Activated CD4-positive, alpha-beta T cell treated with anti-CD3 and anti-CD28 coated beads for 36 hours (primary cell): ENCODE data around the gene INTS6. TPM values are rescaled to one million over a fixed set of nuclear protein-coding genes. Genes with fewer than 3 reads are reported as not detected.

Experiments used
- ATAC-seq: fragments of 200-7000 bp; cut with Tn5 transposase; one replicate; pipeline ENCODE4 v1.10.0; 2021; ENCODE audit warnings: mild to moderate bottlenecking, moderate library complexity
- CTCF ChIA-PET: fragments of 350-600 bp; sonication (Branson Sonifier 250); formaldehyde crosslinking; loops from one replicate; lab custom pipeline; 2021; ENCODE audit warnings: antibody characterized with exemption; lab: Charles Lee
- POLR2A ChIA-PET: fragments of 350-600 bp; sonication (Branson Sonifier 250); formaldehyde crosslinking; loops from one replicate; lab custom pipeline; 2021; ENCODE audit warnings: antibody characterized with exemption, inconsistent platforms; lab: Charles Lee
- DNase-seq: peaks from one replicate; pipeline ENCODE4 v3.0.0-alpha.2; 2020
- H3K27ac Mint-ChIP-seq: one replicate; pipeline ENCODE4 v1.8.0; 2021; ENCODE audit warnings: mixed read lengths
- H3K27me3 Mint-ChIP-seq: one replicate; pipeline ENCODE4 v1.8.0; 2021; ENCODE audit warnings: mixed read lengths
- H3K36me3 Mint-ChIP-seq: one replicate; pipeline ENCODE4 v1.8.0; 2021; ENCODE audit warnings: low read depth, mixed read lengths
- H3K4me1 Mint-ChIP-seq: one replicate; pipeline ENCODE4 v1.8.0; 2021; ENCODE audit warnings: mixed read lengths
- H3K4me3 Mint-ChIP-seq: one replicate; pipeline ENCODE4 v1.8.0; 2021; ENCODE audit warnings: mild to moderate bottlenecking, moderate library complexity, mixed read lengths
- H3K9me3 Mint-ChIP-seq: one replicate; pipeline ENCODE4 v1.8.0; 2021; ENCODE audit warnings: low read depth, mixed read lengths
- intact Hi-C, 2 experiments: fragments of 100-400 bp; cut with DNase I in 1 of 2; cut with micrococcal nuclease in 1 of 2; formaldehyde crosslinking; loops; one replicate each; pipeline versions ENCODE4 v1.14.2 to v1.15.1; 2022 to 2024; cut with DNase I, micrococcal nuclease
- total RNA-seq, 2 experiments: library from RNA; stranded (reverse); gene quantifications; one replicate each; pipeline ENCODE4 v1.2.3, GENCODE V29; 2021

The INTS6 gene
- total RNA-seq, 2 experiments from 2014 or later, result 47.9 to 50.3 TPM

DNA sequence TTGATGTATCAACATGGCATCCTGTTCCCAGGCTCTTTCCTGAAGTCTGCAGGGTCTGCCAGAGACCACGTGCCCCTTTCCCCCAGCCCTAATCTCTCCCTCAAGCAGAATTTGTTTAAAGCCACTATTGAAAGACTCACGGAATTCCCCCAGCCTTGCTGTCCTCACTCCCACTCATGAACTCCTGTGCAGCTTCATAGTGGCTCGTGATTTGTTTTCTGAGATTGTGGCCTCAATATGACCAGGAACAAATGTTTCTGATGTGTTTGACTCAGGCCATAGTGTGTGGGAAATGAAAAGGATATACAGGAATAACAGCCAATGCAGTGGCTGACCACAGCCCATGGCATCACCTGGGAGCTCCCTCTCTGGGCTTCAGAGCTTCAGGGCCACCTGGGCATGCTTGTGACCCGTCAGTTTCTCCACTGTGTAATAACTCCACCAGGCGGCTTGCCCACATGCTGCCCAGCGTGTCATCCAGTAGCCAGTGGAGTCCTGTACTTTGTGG lies 121.4 kb downstream of the INTS6 start:
- H3K4me3 Mint-ChIP-seq, result no peak overlapping the region
- H3K27ac Mint-ChIP-seq, result no peak overlapping the region
- H3K4me1 Mint-ChIP-seq, result peaks cover 26% of the 10 kb centered on the region
- POLR2A ChIA-PET, result no interaction called here
- intact Hi-C loops, result no loop called here
- DNase-seq (peak; percentile 14), ATAC-seq (peak; percentile 49)
- H3K36me3 Mint-ChIP-seq, result no peaks in the 10 kb centered on the region
- peaks cover 5% of the 10 kb centered on the region for H3K27me3 Mint-ChIP-seq
- CTCF ChIA-PET, result interaction anchor here (0.6 kb wide), 1 partner anchor 193 kb away, joined by 5 read pairs; no protein-coding TSS in a partner anchor
- H3K9me3 Mint-ChIP-seq, result no peaks in the 10 kb centered on the region

DNA sequence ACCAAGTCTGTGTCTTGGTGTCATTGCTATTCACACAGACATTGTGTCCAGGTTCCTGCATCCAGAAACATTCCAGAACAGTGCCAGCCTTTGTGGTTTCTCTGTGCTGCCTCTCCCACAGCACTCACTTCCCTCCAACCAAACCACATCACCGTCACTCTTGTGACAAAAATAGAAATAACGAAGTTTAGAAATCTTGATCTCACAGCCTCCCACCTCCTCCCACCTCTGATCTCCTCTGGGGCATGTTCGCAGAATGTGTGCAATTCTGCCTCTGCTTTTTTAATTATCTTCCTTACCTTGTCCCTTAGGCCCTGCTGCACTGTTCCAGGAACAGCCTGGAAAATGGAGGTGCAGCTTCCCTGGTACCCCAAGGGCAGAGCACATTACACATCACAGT lies 122.0 kb downstream of the INTS6 start:
- H3K4me1 Mint-ChIP-seq, result peaks cover 26% of the 10 kb centered on the region
- H3K36me3 Mint-ChIP-seq, result no peaks in the 10 kb centered on the region
- peaks cover 5% of the 10 kb centered on the region for H3K27me3 Mint-ChIP-seq
- DNase-seq (peak; percentile 23), ATAC-seq (peak; percentile 47)
- H3K4me3 Mint-ChIP-seq, result no peak overlapping the region
- ChIA-PET CTCF (interaction anchor here (0.6 kb wide), 1 partner anchor 193 kb away, joined by 5 read pairs; no protein-coding TSS in a partner anchor), POLR2A (no interaction called here)
- intact Hi-C loops, result no loop called here
- no peaks in the 10 kb centered on the region for H3K9me3 Mint-ChIP-seq
- peak overlapping the region; percentile 49 for H3K27ac Mint-ChIP-seq

DNA sequence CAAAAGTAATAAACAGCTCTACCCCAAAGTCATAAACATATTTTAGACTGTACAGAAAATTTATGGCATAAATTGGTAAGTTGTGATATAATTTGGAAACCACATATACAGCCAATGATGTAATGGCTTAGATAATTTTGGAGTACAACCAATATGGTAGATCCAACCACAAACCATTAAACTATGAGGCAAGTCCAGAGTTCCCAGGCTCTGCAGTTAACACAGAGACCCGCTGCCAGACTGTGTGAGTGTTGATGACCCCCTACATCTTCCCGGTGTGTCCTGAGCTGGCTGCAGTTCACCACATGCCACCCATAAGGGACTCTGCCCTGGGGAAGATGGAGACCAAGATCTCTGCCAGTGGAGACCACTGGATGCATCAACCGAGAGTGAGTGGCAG lies 123.2 kb downstream of the INTS6 start:
- peaks cover 26% of the 10 kb centered on the region for H3K4me1 Mint-ChIP-seq
- no peaks in the 10 kb centered on the region for H3K36me3 Mint-ChIP-seq
- ChIA-PET POLR2A (no interaction called here), CTCF (interaction anchor here (0.9 to 1.2 kb wide), 2 partner anchors 14 to 198 kb away, joined by 3 to 5 read pairs; no protein-coding TSS in a partner anchor)
- no peak overlapping the region for H3K4me3 Mint-ChIP-seq
- H3K9me3 Mint-ChIP-seq, result no peaks in the 10 kb centered on the region
- intact Hi-C loops, result no loop called here
- no peak for ATAC-seq
- no peak for DNase-seq
- H3K27me3 Mint-ChIP-seq, result no peaks in the 10 kb centered on the region
- no peak overlapping the region for H3K27ac Mint-ChIP-seq

DNA sequence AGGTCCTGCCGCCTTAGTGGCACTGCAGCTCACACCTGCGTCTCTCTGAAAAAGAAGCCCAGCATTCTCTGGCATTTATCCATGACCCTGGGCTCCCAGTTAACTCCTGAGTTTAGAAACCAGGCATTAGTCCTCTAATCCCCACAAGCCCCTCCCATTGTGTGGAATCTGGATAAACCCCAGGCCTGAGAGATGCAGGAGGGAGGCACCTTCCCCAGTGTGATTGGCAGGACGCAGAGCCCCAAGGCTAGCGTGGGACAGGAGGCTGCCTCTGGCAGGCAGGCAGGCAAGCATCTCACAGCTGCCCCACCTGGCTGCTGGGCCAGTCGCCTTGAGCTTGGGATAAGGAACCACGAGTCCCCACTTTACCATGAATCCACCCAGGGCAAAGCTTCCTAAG lies 124.3 kb downstream of the INTS6 start:
- CTCF ChIA-PET, result interaction anchor here (0.9 to 1.2 kb wide), 2 partner anchors 13 to 197 kb away, joined by 3 to 5 read pairs; no protein-coding TSS in a partner anchor
- intact Hi-C loops, result no loop called here
- Mint-ChIP-seq H3K27me3 (no peaks in the 10 kb centered on the region), H3K27ac (no peak overlapping the region), H3K4me1 (peaks cover 26% of the 10 kb centered on the region), H3K4me3 (no peak overlapping the region), H3K9me3 (no peaks in the 10 kb centered on the region), H3K36me3 (no peaks in the 10 kb centered on the region)
- POLR2A ChIA-PET, result no interaction called here
- DNase-seq, result no peak
- ATAC-seq, result no peak

GRCh38 chr13:51327961-51328360 lies 124.9 kb downstream of the INTS6 start:
- Mint-ChIP-seq H3K27me3 (no peaks in the 10 kb centered on the region), H3K4me3 (no peak overlapping the region), H3K4me1 (peaks cover 24% of the 10 kb centered on the region), H3K36me3 (no peaks in the 10 kb centered on the region), H3K27ac (no peak overlapping the region), H3K9me3 (no peaks in the 10 kb centered on the region)
- CTCF ChIA-PET, result interaction anchor here (0.6 kb wide), 1 partner anchor 914 kb away, joined by 3 read pairs; no protein-coding TSS in a partner anchor
- DNase-seq (no peak), ATAC-seq (no peak)
- POLR2A ChIA-PET, result interaction anchor here (0.8 kb wide), 1 partner anchor 140 kb away, joined by 3 read pairs; no protein-coding TSS in a partner anchor
- intact Hi-C loops, result no loop called here

- H3K4me1 Mint-ChIP-seq, result peaks cover 13% of the 10 kb centered on the region
- no peak for ATAC-seq
- intact Hi-C loops, result no loop called here
- DNase-seq, result no peak
- ChIA-PET CTCF (no interaction called here), POLR2A (no interaction called here)
- no peaks in the 10 kb centered on the region for H3K9me3 Mint-ChIP-seq
- H3K36me3 Mint-ChIP-seq, result no peaks in the 10 kb centered on the region
- no peaks in the 10 kb centered on the region for H3K27me3 Mint-ChIP-seq
- H3K27ac Mint-ChIP-seq, result no peak overlapping the region
- no peak overlapping the region for H3K4me3 Mint-ChIP-seq
Measured at GRCh38 chr13:51326777-51327176, 126.1 kb downstream of the INTS6 start.

- no peak overlapping the region for H3K27ac Mint-ChIP-seq
- H3K27me3 Mint-ChIP-seq, result no peaks in the 10 kb centered on the region
- no peak for DNase-seq
- ChIA-PET POLR2A (no interaction called here), CTCF (no interaction called here)
- no peaks in the 10 kb centered on the region for H3K36me3 Mint-ChIP-seq
- ATAC-seq, result no peak
- peaks cover 4% of the 10 kb centered on the region for H3K4me1 Mint-ChIP-seq
- intact Hi-C loops, result no loop called here
- no peak overlapping the region for H3K4me3 Mint-ChIP-seq
- H3K9me3 Mint-ChIP-seq, result no peaks in the 10 kb centered on the region
Measured at GRCh38 chr13:51325837-51326236, 127.0 kb downstream of the INTS6 start.

GRCh38 chr13:51324714-51325420 lies 128.0 kb downstream of the INTS6 start:
- ChIA-PET POLR2A (no interaction called here), CTCF (interaction anchor here (0.7 kb wide), 1 partner anchor 55 kb away, joined by 4 read pairs; no protein-coding TSS in a partner anchor)
- intact Hi-C loops, result no loop called here
- Mint-ChIP-seq H3K36me3 (no peaks in the 10 kb centered on the region), H3K27me3 (no peaks in the 10 kb centered on the region), H3K4me1 (no peaks in the 10 kb centered on the region), H3K4me3 (no peak overlapping the region), H3K27ac (no peak overlapping the region), H3K9me3 (no peaks in the 10 kb centered on the region)
- ATAC-seq (no peak), DNase-seq (no peak)

DNA sequence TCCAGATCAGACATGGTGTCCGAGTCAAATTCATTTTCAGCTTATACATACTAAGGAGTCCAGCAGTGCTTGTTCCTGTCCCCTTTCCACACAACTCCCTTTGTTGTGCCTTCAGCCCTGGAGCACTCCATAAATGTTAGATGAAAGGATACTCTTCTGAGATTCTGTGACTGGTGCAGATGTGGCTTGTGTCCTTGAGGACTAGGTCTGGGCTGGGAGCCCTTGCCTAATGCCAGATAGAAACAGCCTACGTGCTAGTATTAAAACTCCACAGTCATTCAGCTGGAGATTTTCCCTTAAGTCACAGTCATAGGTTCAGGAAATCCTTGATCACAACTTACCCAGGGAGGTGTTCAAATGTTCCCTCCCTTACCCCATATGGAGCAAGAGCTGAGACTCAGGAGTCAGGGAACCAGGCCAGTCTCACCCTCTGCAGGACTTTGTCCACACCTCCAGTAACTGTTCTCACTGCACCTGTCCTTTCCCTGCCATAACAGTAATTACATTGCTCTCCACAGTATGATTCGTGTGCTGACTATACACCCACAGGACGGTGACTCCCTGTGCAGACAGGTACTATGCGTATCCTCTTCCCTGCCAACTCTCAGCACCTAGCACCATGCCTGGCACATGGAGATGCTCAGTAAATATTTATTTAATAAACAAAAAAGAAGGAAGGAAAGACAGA lies 128.9 kb downstream of the INTS6 start:
- ChIA-PET POLR2A (no interaction called here), CTCF (interaction anchor here (0.6 kb wide), 1 partner anchor 163 kb away, joined by 4 read pairs; no protein-coding TSS in a partner anchor)
- ATAC-seq (no peak), DNase-seq (no peak)
- intact Hi-C loops, result no loop called here
- H3K9me3 Mint-ChIP-seq, result no peaks in the 10 kb centered on the region
- H3K36me3 Mint-ChIP-seq, result no peaks in the 10 kb centered on the region
- no peak overlapping the region for H3K27ac Mint-ChIP-seq
- H3K27me3 Mint-ChIP-seq, result no peaks in the 10 kb centered on the region
- no peak overlapping the region for H3K4me3 Mint-ChIP-seq
- H3K4me1 Mint-ChIP-seq, result no peaks in the 10 kb centered on the region

DNA sequence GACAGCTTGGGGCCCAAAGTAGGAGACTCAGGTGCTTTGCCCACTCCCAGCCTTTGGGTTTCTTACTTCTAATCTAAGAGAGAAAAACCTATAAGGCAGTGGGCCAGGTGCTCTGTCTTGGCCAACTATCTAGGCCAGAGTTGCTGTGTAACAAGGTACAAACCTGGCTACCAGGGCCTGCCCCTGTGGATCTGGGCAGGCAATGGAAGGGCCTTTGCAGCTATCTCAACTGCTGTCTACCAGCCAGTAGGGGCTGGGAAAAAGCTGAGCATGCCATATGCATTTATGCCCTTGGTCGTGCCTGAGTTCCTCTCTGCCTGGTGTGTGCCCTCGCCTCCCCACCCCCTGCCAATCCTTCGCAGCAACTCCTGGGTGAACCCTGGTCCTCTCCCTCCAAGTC lies 130.0 kb downstream of the INTS6 start:
- H3K9me3 Mint-ChIP-seq, result no peaks in the 10 kb centered on the region
- H3K4me1 Mint-ChIP-seq, result no peaks in the 10 kb centered on the region
- no peaks in the 10 kb centered on the region for H3K27me3 Mint-ChIP-seq
- DNase-seq, result no peak
- POLR2A ChIA-PET, result no interaction called here
- intact Hi-C loops, result no loop called here
- H3K27ac Mint-ChIP-seq, result no peak overlapping the region
- H3K36me3 Mint-ChIP-seq, result no peaks in the 10 kb centered on the region
- CTCF ChIA-PET, result interaction anchor here (1.0 kb wide), 2 partner anchors 13 to 36 kb away, joined by 3 to 5 read pairs; no protein-coding TSS in a partner anchor
- H3K4me3 Mint-ChIP-seq, result no peak overlapping the region
- ATAC-seq, result no peak

GRCh38 chr13:51321836-51322235 lies 131.0 kb downstream of the INTS6 start:
- Mint-ChIP-seq H3K36me3 (no peaks in the 10 kb centered on the region), H3K27ac (no peak overlapping the region), H3K4me1 (no peaks in the 10 kb centered on the region), H3K27me3 (no peaks in the 10 kb centered on the region), H3K4me3 (no peak overlapping the region), H3K9me3 (no peaks in the 10 kb centered on the region)
- CTCF ChIA-PET, result interaction anchor here (1.0 to 1.4 kb wide), 5 partner anchors 10 to 196 kb away, joined by 3 to 5 read pairs (median 3); no protein-coding TSS in a partner anchor
- no peak for ATAC-seq
- intact Hi-C loops, result no loop called here
- POLR2A ChIA-PET, result no interaction called here
- DNase-seq, result no peak
